HEK293 (cell line): ENCODE measurements around the gene NFIB.

Experiments used
- CTCF ChIA-PET: fragments of 350-600 bp; formaldehyde crosslinking; extraction: SDS; loops from one replicate; lab custom pipeline; 2021; ENCODE audit warnings: antibody characterized with exemption; lab: Yijun Ruan, JAX
- POLR2A ChIA-PET: fragments of 300-600 bp; formaldehyde crosslinking; extraction: SDS; loops from one replicate; lab custom pipeline; 2020; ENCODE audit warnings: antibody characterized with exemption, inconsistent platforms; lab: Yijun Ruan, JAX
- H3K27ac ChIP-seq: fragments of 200-500 bp; sonication (Bioruptor generic); 2 replicates; pipeline ENCODE4 v1.5.1; 2014; ENCODE audit warnings: low read depth, low read length, control low read depth, inconsistent platforms; ENCODE audit errors: extremely low read depth
- H3K36me3 ChIP-seq, 2 experiments: fragments of 200-500 bp in 1 of 2; sonication (Bioruptor generic) in 1 of 2; 1 replicate in 1 of 2; 2 replicates in 1 of 2; pipeline ENCODE4 v1.5.1; 2014 to 2017; ENCODE audit warnings: inconsistent platforms in 2 of 2, low read length in 2 of 2; ENCODE audit not compliant: control insufficient read depth in 2 of 2, insufficient read depth in 1 of 2
- H3K4me1 ChIP-seq: fragments of 200-500 bp; sonication (Bioruptor generic); 2 replicates; pipeline ENCODE4 v1.5.1; 2014; ENCODE audit warnings: mild to moderate bottlenecking, low read length, inconsistent platforms; ENCODE audit not compliant: control insufficient read depth, insufficient read depth
- H3K4me3 ChIP-seq: 2 replicates; pipeline ENCODE4 v1.5.1; 2011; ENCODE audit warnings: low read depth, mild to moderate bottlenecking, control low read depth, low read length, moderate library complexity
- H3K9me3 ChIP-seq: fragments of 200-500 bp; sonication (Bioruptor generic); 2 replicates; pipeline ENCODE4 v1.5.1; 2014; ENCODE audit warnings: low read depth, low read length, inconsistent platforms; ENCODE audit not compliant: control insufficient read depth, insufficient read depth
- AEBP2 ChIP-seq: fragments of 450-650 bp; formaldehyde crosslinking; IDR thresholded peaks from 2 replicates; pipeline ENCODE4 v1.5.1; 2016; ENCODE audit warnings: missing biosample characterization, missing genetic modification characterization, borderline replicate concordance
- ATF2 ChIP-seq: fragments of 450-650 bp; formaldehyde crosslinking; IDR thresholded peaks from 2 replicates; pipeline ENCODE4 v1.5.1; 2016; ENCODE audit warnings: missing biosample characterization, missing genetic modification characterization, low read depth
- BCL11A ChIP-seq: fragments of 450-650 bp; formaldehyde crosslinking; IDR thresholded peaks from 2 replicates; pipeline ENCODE4 v1.5.1; 2016; ENCODE audit warnings: low read depth, missing biosample characterization, missing genetic modification characterization
- BCL11B ChIP-seq: fragments of 450-650 bp; formaldehyde crosslinking; IDR thresholded peaks from 2 replicates; pipeline ENCODE4 v1.5.1; 2016; ENCODE audit warnings: low read depth, missing biosample characterization, missing genetic modification characterization
- GFI1B ChIP-seq: fragments of 450-650 bp; formaldehyde crosslinking; IDR thresholded peaks from 2 replicates; pipeline ENCODE4 v1.5.1; 2016; ENCODE audit warnings: missing biosample characterization, missing genetic modification characterization
- MEIS1 ChIP-seq: sonication (generic); formaldehyde crosslinking; IDR thresholded peaks from 2 replicates; pipeline ENCODE4 v1.8.1; 2022; ENCODE audit warnings: missing genetic modification reagents, mild to moderate bottlenecking, borderline replicate concordance
- REST ChIP-seq: fragments of 450-650 bp; formaldehyde crosslinking; IDR thresholded peaks from 2 replicates; pipeline ENCODE4 v1.5.1; 2016; ENCODE audit warnings: missing biosample characterization, missing genetic modification characterization
- YY2 ChIP-seq: fragments of 450-650 bp; formaldehyde crosslinking; IDR thresholded peaks from 2 replicates; pipeline ENCODE4 v1.5.1; 2016; ENCODE audit warnings: missing biosample characterization, missing genetic modification characterization
- ZBTB11 ChIP-seq: fragments of 450-650 bp; formaldehyde crosslinking; conservative IDR thresholded peaks from 2 replicates; pipeline ENCODE4 v1.5.1; 2016; ENCODE audit warnings: low read depth, missing biosample characterization, missing genetic modification characterization
- ZBTB48 ChIP-seq: fragments of 450-650 bp; formaldehyde crosslinking; IDR thresholded peaks from 2 replicates; pipeline ENCODE4 v1.5.1; 2016; ENCODE audit warnings: missing biosample characterization, missing genetic modification characterization
- ZBTB8A ChIP-seq: fragments of 450-650 bp; formaldehyde crosslinking; IDR thresholded peaks from 2 replicates; pipeline ENCODE4 v1.5.1; 2016; ENCODE audit warnings: missing biosample characterization, missing genetic modification characterization
- ZFHX2 ChIP-seq: fragments of 450-650 bp; formaldehyde crosslinking; conservative IDR thresholded peaks from 2 replicates; pipeline ENCODE4 v1.5.1; 2016; ENCODE audit warnings: missing biosample characterization, missing genetic modification characterization
- ZNF10 ChIP-seq: fragments of 450-650 bp; formaldehyde crosslinking; IDR thresholded peaks from 2 replicates; pipeline ENCODE4 v1.5.1; 2017; ENCODE audit warnings: missing biosample characterization, missing genetic modification characterization
- ZNF114 ChIP-seq: fragments of 450-650 bp; formaldehyde crosslinking; IDR thresholded peaks from 2 replicates; pipeline ENCODE4 v1.5.0; 2017; ENCODE audit warnings: missing biosample characterization, missing genetic modification characterization
- ZNF184 ChIP-seq: fragments of 450-650 bp; IDR thresholded peaks from 2 replicates; pipeline ENCODE4 v1.5.1; 2018; ENCODE audit warnings: missing biosample characterization, mild to moderate bottlenecking, missing genetic modification characterization
- ZNF19 ChIP-seq: fragments of 450-650 bp; formaldehyde crosslinking; IDR thresholded peaks from 2 replicates; pipeline ENCODE4; 2016; ENCODE audit warnings: missing biosample characterization, missing genetic modification characterization, low read depth
- ZNF335 ChIP-seq: fragments of 450-650 bp; formaldehyde crosslinking; conservative IDR thresholded peaks from 2 replicates; pipeline ENCODE4 v1.5.1; 2016; ENCODE audit warnings: missing biosample characterization, missing genetic modification characterization
- ZNF423 ChIP-seq: fragments of 450-650 bp; formaldehyde crosslinking; IDR thresholded peaks from 2 replicates; pipeline ENCODE4 v1.5.1; 2016; ENCODE audit warnings: missing biosample characterization, missing genetic modification characterization
- ZNF548 ChIP-seq: fragments of 450-650 bp; formaldehyde crosslinking; IDR thresholded peaks from 2 replicates; pipeline ENCODE4 v1.5.1; 2016; ENCODE audit warnings: missing biosample characterization, missing genetic modification characterization
- ZNF549 ChIP-seq: fragments of 450-650 bp; IDR thresholded peaks from 2 replicates; pipeline ENCODE4 v1.5.1; 2018; ENCODE audit warnings: missing biosample characterization, missing genetic modification characterization, mild to moderate bottlenecking, inconsistent platforms, moderate library complexity
- ZNF555 ChIP-seq: fragments of 450-650 bp; formaldehyde crosslinking; conservative IDR thresholded peaks from 2 replicates; pipeline ENCODE4 v1.5.1; 2017; ENCODE audit warnings: missing biosample characterization, mild to moderate bottlenecking, missing genetic modification characterization, inconsistent platforms
- ZNF621 ChIP-seq: fragments of 450-650 bp; formaldehyde crosslinking; IDR thresholded peaks from 2 replicates; pipeline ENCODE4 v1.5.1; 2017; ENCODE audit warnings: missing biosample characterization, missing genetic modification characterization
- ZNF707 ChIP-seq: fragments of 450-650 bp; formaldehyde crosslinking; IDR thresholded peaks from 2 replicates; pipeline ENCODE4 v1.5.1; 2016; ENCODE audit warnings: missing biosample characterization, missing genetic modification characterization
- ZNF843 ChIP-seq: fragments of 450-650 bp; formaldehyde crosslinking; IDR thresholded peaks from 2 replicates; pipeline ENCODE4 v1.5.1; 2016; ENCODE audit warnings: missing biosample characterization, missing genetic modification characterization
- ZSCAN5A ChIP-seq: fragments of 450-650 bp; formaldehyde crosslinking; IDR thresholded peaks from 2 replicates; pipeline ENCODE4 v1.5.1; 2016; ENCODE audit warnings: missing biosample characterization, missing genetic modification characterization

The NFIB gene

GRCh38 chr9:14066032-14066431 lies 247.9 kb downstream of the NFIB start (continued):
- TF ChIP-seq ZSCAN5A (tag by site-specific recombination) (no peak), ZNF184 (tag by site-specific recombination) (no peak), ZNF707 (no peak), ZNF114 (no peak)

GRCh38 chr9:14064940-14065339 lies 249.0 kb downstream of the NFIB start:
- H3K9me3 ChIP-seq: no peaks in the 10 kb centered on the region
- no peaks in the 10 kb centered on the region for H3K36me3 ChIP-seq
- H3K4me1 ChIP-seq: no peaks in the 10 kb centered on the region
- POLR2A ChIA-PET: no interaction called here
- H3K4me3 ChIP-seq: no peak overlapping the region
- TF ChIP-seq ZNF335 (tag by site-specific recombination) (no peak), ZNF549 (tag by site-specific recombination) (no peak), BCL11B (no peak), ZBTB11 (tag by site-specific recombination) (no peak), ZNF423 (tag by site-specific recombination) (no peak), ZNF10 (tag by site-specific recombination) (no peak), ATF2 (tag by site-specific recombination) (no peak), ZNF555 (tag by site-specific recombination) (no peak), GFI1B (tag by site-specific recombination) (no peak), ZBTB8A (no peak), BCL11A (no peak), ZNF19 (no peak), ZNF621 (tag by site-specific recombination) (no peak), ZBTB48 (no peak)
- TF ChIP-seq, all 188 proteins: peak for 0
- CTCF ChIA-PET: interaction anchor here (0.7 kb wide), 1 partner anchor 354 kb away, joined by 3 read pairs; no protein-coding TSS in a partner anchor
- no peak overlapping the region for H3K27ac ChIP-seq

- Histone ChIP-seq H3K9me3 (no peaks in the 10 kb centered on the region), H3K27ac (no peak overlapping the region), H3K4me3 (no peak overlapping the region), H3K36me3 (no peaks in the 10 kb centered on the region), H3K4me1 (no peaks in the 10 kb centered on the region)
- POLR2A ChIA-PET: no interaction called here
- CTCF ChIA-PET: no interaction called here
- TF ChIP-seq ZFHX2 (tag by site-specific recombination) (no peak), ZNF843 (no peak), REST (no peak), MEIS1 (CRISPR knock-in tag) (no peak), ZNF548 (no peak), YY2 (tag by site-specific recombination) (no peak), AEBP2 (tag by site-specific recombination) (no peak), BCL11A (no peak)
Measured at GRCh38 chr9:14063756-14064155, 250.2 kb downstream of the NFIB start.
